HG02970 (cell line): ENCODE results near the gene IFNGR1.
"Not testable (repeated sequence)": the region's sequence is repeated elsewhere in the genome, so short reads cannot be mapped to it uniquely, and the experiment has no call there.

Experiments
- ATAC-seq: cut with Tn5 transposase; IDR thresholded peaks from one replicate; pipeline ENCODE4 v1.9.1; 2021; ENCODE audit warnings: mild to moderate bottlenecking, moderate library complexity, moderate number of reproducible peaks; ENCODE audit not compliant: unreplicated experiment, low FRiP score

Gene IFNGR1

GRCh38 chr6:137214931-137215330 is 4.3 kb downstream of the IFNGR1 start:
- ATAC-seq: no peak

- ATAC-seq: no peak
These were observed 5.4 kb downstream of the IFNGR1 start for GRCh38 chr6:137213813-137214212.

- no peak for ATAC-seq
These were observed 5.8 kb downstream of the IFNGR1 start for GRCh38 chr6:137213331-137213740.

GRCh38 chr6:137211910-137212309 is 7.3 kb downstream of the IFNGR1 start:
- ATAC-seq: no peak

GRCh38 chr6:137210903-137211302 is 8.3 kb downstream of the IFNGR1 start:
- no peak for ATAC-seq

- ATAC-seq: no peak
These were observed 10.9 kb downstream of the IFNGR1 start for GRCh38 chr6:137208279-137208678.

- ATAC-seq: not testable (repeated sequence)
These were observed 11.7 kb downstream of the IFNGR1 start for GRCh38 chr6:137207457-137207856.

- ATAC-seq: no peak
These were observed 12.6 kb downstream of the IFNGR1 start for GRCh38 chr6:137206577-137206976.

GRCh38 chr6:137203256-137203655 is 15.9 kb downstream of the IFNGR1 start:
- no peak for ATAC-seq

GRCh38 chr6:137202078-137202477 is 17.1 kb downstream of the IFNGR1 start:
- no peak for ATAC-seq

GRCh38 chr6:137201006-137201405 is 18.2 kb downstream of the IFNGR1 start:
- no peak for ATAC-seq

GRCh38 chr6:137200288-137200687 is 18.9 kb downstream of the IFNGR1 start:
- ATAC-seq: no peak

- no peak for ATAC-seq
These were observed 21.2 kb downstream of the IFNGR1 start for GRCh38 chr6:137197684-137198645.

GRCh38 chr6:137193256-137194070 is 25.7 kb downstream of the IFNGR1 start:
- ATAC-seq: no peak

- ATAC-seq: no peak
These were observed 26.4 kb downstream of the IFNGR1 start for GRCh38 chr6:137192821-137193220.

GRCh38 chr6:137191670-137192069 is 27.5 kb downstream of the IFNGR1 start:
- ATAC-seq: no peak

GRCh38 chr6:137191236-137191635 is 27.9 kb downstream of the IFNGR1 start:
- ATAC-seq: no peak

GRCh38 chr6:137190583-137191094 is 28.5 kb downstream of the IFNGR1 start:
- no peak for ATAC-seq

- no peak for ATAC-seq
These were observed 30.3 kb downstream of the IFNGR1 start for GRCh38 chr6:137188855-137189254.

- ATAC-seq: no peak
These were observed 33.9 kb downstream of the IFNGR1 start for GRCh38 chr6:137185290-137185689.

GRCh38 chr6:137182654-137183073 is 36.5 kb downstream of the IFNGR1 start:
- no peak for ATAC-seq
